K562 treated with DMSO at 1 percent for 4 hours (cell line): ENCODE data around the gene NINJ2. TPM values are rescaled to one million over a fixed set of nuclear protein-coding genes. Genes with fewer than 3 reads are reported as not detected.

ENCODE experiments used
- total RNA-seq: library from RNA; unstranded; fragments of 300-600 nt; gene quantifications from 2 replicates; pipeline ENCODE4 v1.2.3, GENCODE V29; 2022; ENCODE audit not compliant: insufficient read depth

NINJ2 gene
- 4.5 and 7.6 TPM in 2 replicates for total RNA-seq

GRCh38 chr12:663293-663871, at the start of gene NINJ2:
Gene NINJ2 (minus strand): TSS chr12:663445. CDS start chr12:663360, 85 bp downstream.

Other genes with a start within 250 kb of the NINJ2 start
- gene B4GALNT3, start 203.5 kb downstream of the NINJ2 start, total RNA-seq, result not detected in 2 replicates
- 26.9 and 47.4 TPM in 2 replicates for gene WNK1, start 89.1 kb upstream of the NINJ2 start, total RNA-seq